ENCODE data around the gene JAG2. TPM values are rescaled to one million over a fixed set of nuclear protein-coding genes. Genes with fewer than 3 reads are reported as not detected.

JAG2 gene
- total RNA-seq, 3 donors from 2014 or later (not counting 1 experiment from before 2014, with no cell fraction given): 3.5 to 6.6 (median 6.1) TPM

- TF ChIP-seq CTCF (IDR thresholded peaks at IDR 0.05): no peak
- Histone ChIP-seq H3K27ac (ENCODE audit: low read length) (no peak overlapping the region), H3K4me1 (ENCODE audit: control insufficient read depth, insufficient read depth, low read length) (no peaks in the 10 kb centered on the region), H3K36me3 (ENCODE audit: control insufficient read depth, insufficient read depth, low read length) (no peaks in the 10 kb centered on the region), H3K4me3 (ENCODE audit: low read length) (no peak overlapping the region), H3K27me3 (ENCODE audit: control insufficient read depth, insufficient read depth, low read length) (no peaks in the 10 kb centered on the region), H3K9me3 (ENCODE audit: control insufficient read depth, insufficient read depth, low read length) (peaks cover 6% of the 10 kb centered on the region)
- H3K27ac Mint-ChIP-seq: no peak overlapping the region
- peaks cover 5% of the 10 kb centered on the region for H3K36me3 Mint-ChIP-seq
- intact Hi-C loops (cut with micrococcal nuclease): no loop called here
- ATAC-seq: no peak
- H3K27me3 Mint-ChIP-seq (ENCODE audit: low read depth in 2 of 2): no peaks in the 10 kb centered on the region
- no peak overlapping the region for H3K4me3 Mint-ChIP-seq
- DNase-seq: no peak
- H3K4me1 Mint-ChIP-seq: no peaks in the 10 kb centered on the region
- H3K9me3 Mint-ChIP-seq: peaks cover 0 to 3% of the 10 kb centered on the region in 2 donors
- 91% methylated on average over 32 of the region's 32 CpGs for WGBS (ENCODE audit: insufficient coverage)
Measured at GRCh38 chr14:105144666-105145380, 23.8 kb downstream of the JAG2 start.

DNA sequence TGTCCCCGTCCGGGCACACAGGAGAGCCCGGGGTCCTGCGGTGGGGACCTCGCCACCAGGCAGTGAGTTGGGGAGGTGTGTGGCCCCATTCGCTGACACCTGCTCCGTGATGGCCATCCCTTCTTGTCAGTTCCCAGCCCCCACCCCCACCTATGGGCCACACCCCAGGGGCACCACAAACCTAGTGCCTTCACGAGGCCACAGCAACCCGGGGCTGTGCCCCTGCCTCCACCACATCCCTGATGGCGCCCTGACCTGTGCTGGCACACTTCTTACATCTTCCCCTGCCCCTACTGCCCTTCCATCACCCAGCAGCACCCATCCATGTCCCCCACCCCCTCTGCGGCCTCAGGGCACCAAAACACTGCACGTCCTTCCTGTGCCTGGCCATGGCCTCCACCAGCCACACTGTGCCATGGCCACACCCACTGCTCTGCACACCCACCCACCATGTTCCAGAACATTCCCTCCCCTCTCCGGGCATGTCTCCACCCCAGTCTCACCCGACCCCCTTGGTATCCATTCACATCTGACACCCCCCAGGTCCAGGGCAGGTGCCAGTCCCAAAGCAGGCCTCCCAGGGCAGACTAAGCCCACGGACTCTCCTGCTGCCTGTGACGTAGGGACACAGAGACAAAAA is 24.4 kb downstream of the JAG2 start:
- H3K36me3 Mint-ChIP-seq: peaks cover 6% of the 10 kb centered on the region
- ATAC-seq (no peak), DNase-seq (no peak)
- no peaks in the 10 kb centered on the region for H3K27me3 ChIP-seq (ENCODE audit: control insufficient read depth, insufficient read depth, low read length)
- TF ChIP-seq CTCF (IDR thresholded peaks at IDR 0.05): no peak
- H3K4me1 ChIP-seq (ENCODE audit: control insufficient read depth, insufficient read depth, low read length): no peaks in the 10 kb centered on the region
- no peak overlapping the region for H3K27ac Mint-ChIP-seq
- intact Hi-C loops (cut with micrococcal nuclease): no loop called here
- no peaks in the 10 kb centered on the region for H3K4me1 Mint-ChIP-seq
- peaks cover 11% of the 10 kb centered on the region for H3K9me3 ChIP-seq (ENCODE audit: control insufficient read depth, insufficient read depth, low read length)
- 87% methylated on average over 16 of the region's 16 CpGs for WGBS (ENCODE audit: insufficient coverage)
- H3K9me3 Mint-ChIP-seq: peaks cover 0 to 3% of the 10 kb centered on the region in 2 donors
- H3K27me3 Mint-ChIP-seq (ENCODE audit: low read depth in 2 of 2): no peaks in the 10 kb centered on the region
- no peak overlapping the region for H3K4me3 ChIP-seq (ENCODE audit: low read length)
- no peaks in the 10 kb centered on the region for H3K36me3 ChIP-seq (ENCODE audit: control insufficient read depth, insufficient read depth, low read length)
- H3K27ac ChIP-seq (ENCODE audit: low read length): no peak overlapping the region
- H3K4me3 Mint-ChIP-seq: no peak overlapping the region

DNA sequence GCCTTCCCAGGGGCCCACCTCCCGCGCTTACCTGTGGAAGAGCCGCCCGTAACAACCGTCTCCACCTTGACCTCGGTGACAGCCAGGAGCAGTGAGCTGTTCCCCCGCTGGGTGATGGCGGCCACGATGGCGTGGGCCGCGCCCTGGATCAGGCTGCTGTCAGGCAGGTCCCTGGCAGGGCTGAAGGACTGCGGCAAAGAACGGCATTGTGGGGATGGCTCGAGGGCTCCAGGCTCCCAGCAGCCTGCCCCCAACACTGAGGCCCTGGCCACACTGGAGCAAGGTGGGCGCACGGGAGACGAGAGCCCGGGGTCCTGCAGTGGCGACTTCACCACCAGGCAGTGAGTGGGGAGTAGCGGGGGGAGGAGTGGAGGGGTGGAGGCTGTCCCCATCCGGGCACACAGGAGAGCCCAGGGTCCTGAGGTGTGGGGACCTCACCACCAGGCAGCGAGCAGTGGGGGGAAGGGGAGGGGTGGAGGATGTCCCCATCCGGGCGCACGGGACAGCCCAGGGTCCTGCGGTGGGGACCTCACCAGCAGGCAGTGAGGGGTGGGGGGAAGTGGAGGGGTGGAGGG is 25.0 kb downstream of the JAG2 start:
- intact Hi-C loops (cut with micrococcal nuclease): no loop called here
- H3K36me3 Mint-ChIP-seq: peaks cover 6% of the 10 kb centered on the region
- no peak for ATAC-seq

More for the DNA sequence above, 25.0 kb downstream of the JAG2 start:
- no peak overlapping the region for H3K4me3 Mint-ChIP-seq
- Histone ChIP-seq H3K27me3 (ENCODE audit: control insufficient read depth, insufficient read depth, low read length) (no peaks in the 10 kb centered on the region), H3K36me3 (ENCODE audit: control insufficient read depth, insufficient read depth, low read length) (no peaks in the 10 kb centered on the region), H3K27ac (ENCODE audit: low read length) (no peak overlapping the region), H3K4me3 (ENCODE audit: low read length) (no peak overlapping the region), H3K4me1 (ENCODE audit: control insufficient read depth, insufficient read depth, low read length) (no peaks in the 10 kb centered on the region), H3K9me3 (ENCODE audit: control insufficient read depth, insufficient read depth, low read length) (peaks cover 11% of the 10 kb centered on the region)
- no peak overlapping the region for H3K27ac Mint-ChIP-seq
- DNase-seq: no peak
- H3K9me3 Mint-ChIP-seq: peaks cover 0 to 3% of the 10 kb centered on the region in 2 donors
- TF ChIP-seq CTCF (IDR thresholded peaks at IDR 0.05): no peak
- no peaks in the 10 kb centered on the region for H3K27me3 Mint-ChIP-seq (ENCODE audit: low read depth in 2 of 2)
- WGBS (ENCODE audit: insufficient coverage): 97% methylated on average over 27 of the region's 27 CpGs
- H3K4me1 Mint-ChIP-seq: no peaks in the 10 kb centered on the region

All from natural killer cell (primary cell).